ENCODE data around the gene ZCCHC2. TPM values are rescaled to one million over a fixed set of nuclear protein-coding genes. Genes with fewer than 3 reads are reported as not detected.

The ZCCHC2 gene
- total RNA-seq, 4 donors from 2014 or later = 20.1 to 28.5 (median 24.9) TPM

DNA sequence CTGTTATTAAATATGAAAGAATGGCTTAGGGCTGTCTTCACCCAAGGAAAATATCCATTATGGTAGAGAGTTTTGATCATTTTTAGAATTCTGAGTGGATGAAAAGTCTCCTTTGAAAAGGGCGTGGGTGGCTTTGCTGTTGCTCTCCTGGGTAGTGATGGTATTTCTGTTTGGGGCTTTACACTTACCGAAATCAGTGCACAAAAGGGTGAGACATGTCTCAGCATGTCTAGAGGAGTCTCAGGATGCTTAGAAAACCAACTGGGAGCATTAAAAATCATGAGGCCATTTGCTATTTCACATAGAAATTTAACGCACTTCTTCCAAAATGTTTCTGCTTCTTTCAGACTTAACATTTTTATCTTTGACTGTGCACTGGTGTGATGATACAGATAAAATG lies 49.6 kb downstream of the ZCCHC2 start:
- TF ChIP-seq CTCF (IDR thresholded peaks at IDR 0.05) = no peak
- H3K9me3 ChIP-seq = no peaks in the 10 kb centered on the region
- intact Hi-C loops (cut with DNase I) = no loop called here
- no peak overlapping the region for H3K4me3 ChIP-seq (replicated peaks in 1 of 3)
- peaks cover 29 to 42% of the 10 kb centered on the region in 2 donors for H3K36me3 ChIP-seq
- H3K27me3 ChIP-seq = no peaks in the 10 kb centered on the region
- H3K4me1 ChIP-seq = no peaks in the 10 kb centered on the region
- no peak overlapping the region for H3K27ac ChIP-seq
- DNase-seq = no peak
- WGBS, 2 donors = 95 to 99% methylated on average over 3 of the region's 3 CpGs

- no peak for DNase-seq
- Histone ChIP-seq H3K9me3 (no peaks in the 10 kb centered on the region), H3K4me3 (replicated peaks in 1 of 3) (no peak overlapping the region), H3K4me1 (peaks cover 3 to 7% of the 10 kb centered on the region in 2 donors), H3K27ac (no peak overlapping the region), H3K36me3 (peaks cover 29 to 42% of the 10 kb centered on the region in 2 donors), H3K27me3 (no peaks in the 10 kb centered on the region)
- 94 to 99% methylated on average over 11 of the region's 11 CpGs for WGBS, 2 donors
- TF ChIP-seq POLR2A (IDR thresholded peaks at IDR 0.05) = no peak
- no peak for TF ChIP-seq CTCF (IDR thresholded peaks at IDR 0.05)
- intact Hi-C loops (cut with DNase I) = no loop called here
These were observed 52.0 kb downstream of the ZCCHC2 start for GRCh38 chr18:62574776-62575175.

DNA sequence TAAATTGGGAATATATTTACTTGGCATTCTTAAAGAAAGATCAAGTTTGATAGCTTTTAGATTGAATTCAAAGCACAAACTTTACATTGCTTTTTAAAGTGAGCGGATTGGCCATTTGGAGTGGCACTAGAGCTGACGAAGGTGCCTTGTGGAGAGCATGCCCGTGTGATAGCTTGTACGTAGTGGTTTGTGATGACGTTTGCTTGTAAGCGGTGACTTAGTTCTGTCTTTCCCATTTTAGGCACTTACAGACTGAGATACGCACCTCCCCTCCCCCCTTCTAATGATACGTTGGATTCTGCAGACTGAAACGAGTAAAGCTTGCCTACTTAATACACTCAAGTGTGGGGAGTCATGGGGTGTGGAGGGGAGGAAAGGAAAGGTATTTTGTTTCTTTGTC lies 53.4 kb downstream of the ZCCHC2 start:
- peaks cover 20 to 28% of the 10 kb centered on the region in 2 donors for H3K36me3 ChIP-seq
- no peak overlapping the region for H3K4me3 ChIP-seq (replicated peaks in 1 of 3)
- no peaks in the 10 kb centered on the region for H3K27me3 ChIP-seq
- intact Hi-C loops (cut with DNase I) = no loop called here
- 87 to 88% methylated on average over 9 of the region's 9 CpGs for WGBS, 2 donors
- no peak overlapping the region for H3K27ac ChIP-seq
- DNase-seq = no peak
- TF ChIP-seq CTCF (IDR thresholded peaks at IDR 0.05) = no peak
- TF ChIP-seq POLR2A (IDR thresholded peaks at IDR 0.05) = no peak
- H3K9me3 ChIP-seq = no peaks in the 10 kb centered on the region
- peaks cover 3 to 7% of the 10 kb centered on the region in 2 donors for H3K4me1 ChIP-seq

- peaks cover 3 to 7% of the 10 kb centered on the region in 2 donors for H3K4me1 ChIP-seq
- H3K27ac ChIP-seq = no peak overlapping the region
- H3K9me3 ChIP-seq = no peaks in the 10 kb centered on the region
- intact Hi-C loops (cut with DNase I) = no loop called here
- DNase-seq = no peak
- TF ChIP-seq CTCF (IDR thresholded peaks at IDR 0.05) = no peak
- TF ChIP-seq POLR2A (IDR thresholded peaks at IDR 0.05) = no peak
- 88 to 90% methylated on average over 9 of the region's 9 CpGs for WGBS, 2 donors
- no peak overlapping the region for H3K4me3 ChIP-seq (replicated peaks in 1 of 3)
- no peaks in the 10 kb centered on the region for H3K27me3 ChIP-seq
- H3K36me3 ChIP-seq = peaks cover 19 to 28% of the 10 kb centered on the region in 2 donors
These were observed 54.2 kb downstream of the ZCCHC2 start for GRCh38 chr18:62576845-62577512.

GRCh38 chr18:62577765-62578164 lies 54.9 kb downstream of the ZCCHC2 start:
- WGBS, 2 donors = 61 to 70% methylated on average over 2 of the region's 2 CpGs
- Histone ChIP-seq H3K4me1 (peaks cover 3 to 7% of the 10 kb centered on the region in 2 donors), H3K27ac (no peak overlapping the region), H3K36me3 (peaks cover 19 to 24% of the 10 kb centered on the region in 2 donors), H3K9me3 (no peaks in the 10 kb centered on the region), H3K27me3 (no peaks in the 10 kb centered on the region), H3K4me3 (replicated peaks in 1 of 3) (no peak overlapping the region)
- intact Hi-C loops (cut with DNase I) = no loop called here
- no peak for DNase-seq
- no peak for TF ChIP-seq POLR2A (IDR thresholded peaks at IDR 0.05)
- TF ChIP-seq CTCF (IDR thresholded peaks at IDR 0.05) = no peak
